Astrocyte of the hippocampus (primary cell): ENCODE results near the gene PRTN3.
"Not testable (repeated sequence)": the region's sequence is repeated elsewhere in the genome, so short reads cannot be mapped to it uniquely, and the experiment has no call there.

Experiments
- DNase-seq: peaks from one replicate; pipeline ENCODE4 v3.0.0; 2011; ENCODE audit warnings: low read depth, low spot score

The PRTN3 gene

DNA sequence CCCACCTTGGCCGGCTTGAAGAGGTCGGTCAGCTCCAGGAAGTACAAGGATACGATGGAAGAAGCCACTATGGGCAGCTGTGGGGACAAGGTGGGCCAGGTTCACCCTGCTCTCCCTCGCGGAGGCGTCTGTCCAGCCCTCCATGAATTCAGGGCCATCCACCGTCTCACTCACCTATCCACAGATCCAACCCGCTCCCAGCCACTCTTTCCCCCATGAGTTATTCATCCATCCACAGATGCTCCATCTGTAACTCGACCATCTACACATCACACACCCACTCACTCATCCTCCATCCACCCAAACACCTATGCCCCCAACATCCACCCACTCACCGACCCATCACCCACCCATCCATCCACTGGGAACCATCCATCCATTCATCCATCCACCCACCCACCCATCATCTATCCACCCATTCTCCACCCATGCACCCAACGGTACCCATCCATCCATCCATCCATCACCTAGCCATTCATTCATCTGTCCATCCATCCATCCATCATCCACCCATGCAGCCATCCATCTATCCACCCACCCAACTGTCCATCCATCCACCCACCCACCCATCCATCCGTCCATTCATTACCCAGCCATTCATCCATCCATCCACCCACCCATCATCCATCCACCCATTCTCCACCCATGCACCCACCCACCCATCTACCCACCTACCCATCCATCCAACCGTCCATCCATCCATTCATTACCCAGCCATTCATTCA, 24.9 kb upstream of the PRTN3 start:
- no peak for DNase-seq

DNA sequence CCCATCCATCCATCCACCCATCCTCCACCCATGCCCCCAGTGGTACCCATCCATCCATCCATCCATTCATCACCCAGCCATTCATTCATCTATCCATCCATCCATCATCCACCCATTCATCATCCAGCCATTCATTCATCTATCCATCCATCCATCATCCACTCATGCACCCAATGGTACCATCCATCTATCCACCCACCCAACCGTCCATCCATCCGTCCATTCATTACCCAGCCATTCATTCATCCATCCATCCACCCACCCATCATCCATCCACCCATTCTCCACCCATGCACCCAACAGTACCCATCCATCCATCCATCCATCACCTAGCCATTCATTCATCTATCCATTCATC, 24.3 kb upstream of the PRTN3 start:
- DNase-seq: no peak

DNA sequence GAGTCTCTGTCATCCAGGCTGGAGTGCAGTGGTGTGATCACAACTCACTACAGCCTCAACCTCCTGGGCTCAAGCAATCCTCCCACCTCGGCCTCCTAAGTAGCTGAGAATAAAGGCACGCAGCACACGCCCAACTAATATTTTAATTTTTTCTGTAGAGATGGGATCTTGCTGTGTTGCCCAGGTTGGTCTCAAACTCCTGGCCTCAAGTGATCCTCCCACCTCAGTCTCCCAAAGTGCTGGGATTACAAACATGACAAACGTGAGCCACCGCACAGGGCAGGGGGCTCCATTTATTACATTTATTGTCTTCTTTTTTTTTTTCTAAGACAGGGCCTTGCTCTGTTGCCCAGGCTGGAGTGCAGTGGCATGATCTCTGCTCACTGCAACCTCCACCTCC, 20.6 kb upstream of the PRTN3 start:
- DNase-seq: not testable (repeated sequence)

DNA sequence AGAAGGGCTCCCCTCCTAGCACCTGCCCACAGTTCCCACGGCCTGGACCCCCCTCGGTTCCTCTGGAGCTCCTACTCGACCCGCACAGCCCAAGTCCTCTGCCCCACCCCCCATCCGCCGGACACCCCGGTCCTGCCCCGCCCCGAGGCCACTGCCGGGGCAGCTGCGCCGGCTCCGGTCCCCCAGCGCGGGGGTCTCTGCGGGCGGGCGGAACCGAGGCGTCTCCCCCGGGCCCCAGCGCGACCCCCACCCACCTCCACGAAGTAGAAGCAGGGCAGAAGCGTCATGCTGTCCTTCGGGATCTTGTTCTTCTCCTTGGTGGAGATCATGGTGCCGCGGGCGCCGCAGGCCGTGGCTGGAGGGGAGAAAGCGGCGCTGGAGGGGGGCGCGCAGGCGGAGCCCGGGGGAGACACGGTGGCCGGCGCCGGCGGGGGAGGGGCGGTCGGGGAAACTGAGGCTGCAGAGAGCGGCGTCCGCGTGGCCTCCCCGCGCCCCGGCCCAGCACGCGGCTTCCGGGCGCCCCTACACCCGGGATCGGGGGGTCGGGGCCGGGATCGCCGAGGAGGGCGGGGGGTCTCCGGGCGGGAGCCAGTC, 19.5 kb upstream of the PRTN3 start:
- no peak for DNase-seq

DNA sequence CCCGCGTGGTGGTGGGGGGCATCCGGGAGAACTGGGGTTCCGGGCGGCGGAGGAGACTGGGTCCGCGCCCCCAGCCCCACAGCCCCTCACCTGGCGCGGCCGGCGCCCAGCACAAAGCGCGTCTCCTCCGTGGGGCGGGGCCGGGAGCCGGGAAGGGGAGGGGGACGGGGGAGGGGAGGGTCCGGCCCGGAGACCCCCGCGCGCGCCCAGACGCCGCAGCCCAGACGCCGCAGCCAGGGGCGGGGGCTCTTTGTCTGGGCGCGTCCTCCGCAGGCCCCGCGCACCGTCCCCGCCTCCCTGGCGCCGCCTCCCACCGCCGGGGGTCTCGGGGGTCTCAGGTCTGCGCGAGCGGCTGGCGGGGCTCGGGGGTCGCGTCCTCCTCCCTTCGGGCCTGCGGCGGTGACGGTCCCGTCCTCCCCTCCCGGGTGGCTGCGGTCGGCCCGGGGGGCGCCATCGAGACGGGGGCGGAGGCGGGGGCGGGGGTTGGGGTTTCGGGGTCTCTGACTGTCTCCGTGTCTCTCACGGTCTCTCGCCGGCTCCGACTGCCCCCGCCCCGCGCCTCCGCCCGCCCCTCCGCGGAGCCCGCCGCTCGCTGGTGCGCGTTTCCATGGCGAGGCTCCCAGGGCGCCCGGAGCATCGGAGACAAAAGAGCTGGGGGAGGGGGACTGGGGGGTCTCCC, 18.8 kb upstream of the PRTN3 start, which contains the start of gene PLPPR3:
PLPPR3 (minus strand) TSS at position 131 of the 679 bp plus-strand sequence. CDS start 396 bp downstream, outside the sequence.
- DNase-seq: no peak

DNA sequence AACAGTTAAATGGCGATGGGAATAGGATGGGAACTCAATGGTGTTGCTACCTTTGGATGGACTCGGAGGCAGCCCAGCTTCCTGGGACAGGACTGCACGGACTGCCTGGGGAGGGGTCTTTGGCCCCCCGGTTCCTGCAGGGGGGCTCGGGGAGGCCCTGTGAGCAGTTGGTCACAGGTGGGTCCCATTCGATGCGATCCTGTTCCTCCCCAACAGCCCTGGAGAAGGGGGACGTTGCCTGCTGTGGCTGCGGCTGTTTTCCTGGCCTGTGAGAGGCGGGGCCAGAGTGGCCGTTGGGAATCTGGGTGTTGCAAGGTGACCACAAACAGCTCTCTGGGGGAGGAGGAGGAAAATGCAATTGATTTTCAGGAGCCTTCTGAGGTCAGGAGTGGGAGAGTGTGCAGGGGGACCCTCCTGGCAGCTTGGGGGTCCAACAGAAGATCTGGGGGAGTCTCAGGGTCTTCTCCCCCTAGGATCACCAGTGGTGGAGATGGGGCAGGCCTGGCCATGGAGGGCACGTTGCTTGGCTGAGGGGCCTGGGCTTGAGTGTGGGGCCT, 17.2 kb upstream of the PRTN3 start:
- DNase-seq: no peak

DNA sequence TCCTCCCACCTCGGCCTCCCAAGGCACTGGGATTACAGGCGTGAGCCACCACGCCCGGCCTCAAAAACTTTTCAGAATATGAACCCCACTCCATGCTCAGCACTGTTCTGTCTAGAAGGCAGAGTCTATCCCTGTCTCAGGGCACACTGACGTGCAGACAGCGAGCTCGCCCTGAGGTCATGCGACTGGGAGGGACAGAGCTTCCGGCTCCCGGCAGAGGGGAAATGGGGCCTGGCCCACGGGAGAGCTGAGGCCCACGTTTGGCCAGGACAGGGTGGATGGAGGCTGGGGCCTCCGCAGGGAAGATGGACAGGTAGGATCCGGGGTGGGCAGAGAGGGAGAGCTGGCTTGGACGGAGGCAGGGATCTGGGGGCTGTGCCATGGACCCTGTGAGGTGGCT, 15.9 kb upstream of the PRTN3 start:
- DNase-seq: no peak

DNA sequence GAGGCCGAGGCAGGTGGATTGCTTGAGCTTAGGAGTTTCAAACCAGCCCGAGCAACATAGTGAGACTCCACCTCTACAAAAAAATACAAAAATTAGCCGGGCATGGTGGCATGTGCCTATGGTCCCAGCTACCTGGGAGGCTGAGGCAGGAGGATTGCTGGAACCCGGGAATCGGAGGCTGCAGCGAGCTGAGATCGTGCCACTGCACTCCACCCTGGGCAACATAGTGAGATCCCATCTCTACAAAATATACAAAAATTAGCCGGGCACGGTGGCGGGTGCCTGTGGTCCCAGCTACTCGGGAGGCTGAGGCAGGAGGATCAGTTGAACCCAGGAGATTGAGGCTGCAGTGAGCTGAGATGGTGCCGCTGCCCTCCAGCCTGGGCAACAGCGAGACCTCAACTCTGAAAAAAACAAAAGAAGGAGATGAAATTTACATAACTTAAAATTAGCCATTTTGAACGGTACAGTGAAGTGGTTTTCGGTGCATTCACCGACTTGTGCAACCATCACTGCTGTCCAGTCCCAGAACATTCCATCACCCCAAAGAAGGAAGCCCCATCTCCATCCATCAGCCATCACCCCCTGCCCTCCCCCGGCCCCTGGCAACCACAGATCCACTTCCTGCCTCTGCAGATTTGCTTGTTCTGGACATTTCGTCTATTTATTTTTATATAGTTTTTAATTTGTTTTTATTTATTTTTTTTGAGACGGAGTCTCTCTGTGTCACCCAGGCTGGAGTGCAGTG, 14.7 kb upstream of the PRTN3 start:
- DNase-seq: no peak

DNA sequence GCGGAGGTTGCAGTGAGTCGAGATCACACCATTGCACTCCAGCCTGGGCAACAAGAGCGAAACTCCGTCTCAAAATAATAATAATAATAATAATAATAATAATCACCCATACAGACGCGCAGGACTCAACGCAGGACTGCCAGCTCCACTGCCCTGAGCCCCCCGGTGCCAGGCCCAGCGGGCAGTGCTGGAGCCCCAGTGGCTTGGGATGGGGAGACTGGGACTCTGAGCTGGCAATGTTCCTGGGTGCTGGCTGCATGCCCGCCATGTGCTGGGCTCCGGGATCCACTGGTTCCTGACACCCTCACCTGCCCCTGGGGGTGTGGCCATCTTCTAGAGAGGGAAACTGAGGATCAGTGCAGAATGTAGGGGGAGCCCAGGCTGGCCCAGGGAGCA, 13.5 kb upstream of the PRTN3 start:
- DNase-seq: no peak

DNA sequence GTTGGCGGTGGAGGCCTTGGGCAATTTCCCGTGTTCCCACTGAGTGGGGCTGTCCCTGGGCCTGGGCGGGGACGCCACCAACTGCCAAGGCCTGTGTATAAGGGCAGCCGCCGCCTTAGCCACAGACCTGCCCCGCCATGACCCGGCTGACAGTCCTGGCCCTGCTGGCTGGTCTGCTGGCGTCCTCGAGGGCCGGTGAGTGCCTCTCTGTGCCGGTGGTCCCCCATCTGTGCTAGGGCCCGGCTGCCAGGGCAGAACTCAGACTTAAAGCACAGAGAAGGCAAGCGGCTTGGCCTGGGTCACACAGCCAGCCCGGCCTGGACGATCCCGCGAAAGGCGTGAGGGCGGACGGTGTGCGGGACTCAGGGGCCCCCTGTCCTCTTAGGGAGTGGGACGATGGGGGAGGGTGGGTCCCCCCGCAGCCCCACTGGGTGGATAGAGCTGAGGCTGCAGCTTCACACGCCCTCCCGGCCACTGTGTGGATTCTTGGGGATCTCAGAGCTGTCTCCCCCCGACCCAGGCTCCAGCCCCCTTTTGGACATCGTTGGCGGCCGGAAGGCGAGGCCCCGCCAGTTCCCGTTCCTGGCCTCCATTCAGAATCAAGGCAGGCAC, 13.0 kb upstream of the PRTN3 start, which contains the start of gene AZU1:
AZU1 (plus strand) TSS at position 128 of the 612 bp plus-strand sequence; CDS start at position 138, 10 bp downstream.
- DNase-seq: no peak

DNA sequence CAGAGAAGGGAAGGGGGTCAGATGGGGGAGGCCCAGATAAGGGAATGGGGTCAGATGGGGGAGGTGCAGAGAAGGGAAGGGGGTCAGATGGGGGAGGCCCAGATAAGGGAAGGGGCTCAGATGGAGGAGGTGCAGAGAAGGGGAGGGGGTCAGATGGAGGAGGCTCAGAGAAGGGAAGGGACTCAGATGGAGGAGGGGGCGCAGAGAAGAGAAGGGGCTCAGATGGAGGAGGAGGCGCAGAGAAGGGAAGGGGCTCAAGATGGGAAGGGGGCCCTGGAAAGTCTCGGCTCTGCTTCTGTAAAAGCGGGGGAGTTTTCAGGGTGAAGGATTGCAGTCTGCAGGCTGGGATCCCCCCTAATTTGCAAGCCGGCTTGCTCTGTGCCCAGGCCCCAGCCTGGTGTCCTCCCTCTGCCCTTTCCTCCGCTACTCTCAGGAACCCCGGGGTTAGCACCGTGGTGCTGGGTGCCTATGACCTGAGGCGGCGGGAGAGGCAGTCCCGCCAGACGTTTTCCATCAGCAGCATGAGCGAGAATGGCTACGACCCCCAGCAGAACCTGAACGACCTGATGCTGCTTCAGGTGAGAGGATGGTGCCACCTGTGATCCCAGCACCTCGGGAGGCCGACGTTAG, 11.6 kb upstream of the PRTN3 start:
- no peak for DNase-seq

DNA sequence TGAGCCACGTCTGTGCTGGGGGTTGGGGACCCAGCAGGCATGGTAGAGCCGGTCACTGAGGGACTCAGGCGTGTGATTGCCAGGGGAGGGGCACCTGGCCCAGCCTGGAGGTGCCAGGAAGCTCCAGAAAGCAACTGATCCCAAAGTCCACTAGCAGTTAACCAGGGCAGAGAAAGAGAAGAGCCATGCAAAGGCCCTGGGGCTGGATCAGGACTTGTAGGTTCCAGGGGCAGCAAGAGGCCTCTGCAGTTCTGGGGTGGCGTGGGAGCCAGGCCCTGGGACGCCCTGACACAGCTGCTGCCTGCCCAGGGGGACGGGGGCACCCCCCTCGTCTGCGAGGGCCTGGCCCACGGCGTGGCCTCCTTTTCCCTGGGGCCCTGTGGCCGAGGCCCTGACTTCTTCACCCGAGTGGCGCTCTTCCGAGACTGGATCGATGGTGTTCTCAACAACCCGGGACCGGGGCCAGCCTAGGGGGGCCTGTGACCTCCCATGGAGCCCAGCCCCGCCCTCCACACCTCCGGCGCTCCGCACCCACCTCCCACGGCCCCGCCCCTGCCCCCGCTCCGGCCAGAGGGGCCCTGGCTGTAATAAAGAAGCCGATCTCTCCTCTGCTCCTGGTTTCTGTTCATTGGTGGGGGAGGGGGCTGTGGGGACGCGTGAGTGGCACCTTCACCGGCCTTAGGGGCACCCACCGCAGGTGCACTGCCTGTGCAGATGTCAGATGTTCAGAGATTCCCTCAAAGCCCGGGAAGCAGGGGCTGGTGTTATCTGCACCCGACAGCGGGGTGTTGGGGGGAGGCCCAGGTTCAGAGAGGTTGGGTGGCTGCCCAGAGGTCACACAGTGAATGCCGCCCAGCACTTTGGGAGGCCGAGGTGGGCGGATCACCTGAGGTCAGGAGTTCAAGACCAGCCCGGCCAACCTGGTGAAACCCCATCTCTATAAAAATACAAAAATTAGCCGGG, 9.1 kb upstream of the PRTN3 start:
- no peak for DNase-seq

DNA sequence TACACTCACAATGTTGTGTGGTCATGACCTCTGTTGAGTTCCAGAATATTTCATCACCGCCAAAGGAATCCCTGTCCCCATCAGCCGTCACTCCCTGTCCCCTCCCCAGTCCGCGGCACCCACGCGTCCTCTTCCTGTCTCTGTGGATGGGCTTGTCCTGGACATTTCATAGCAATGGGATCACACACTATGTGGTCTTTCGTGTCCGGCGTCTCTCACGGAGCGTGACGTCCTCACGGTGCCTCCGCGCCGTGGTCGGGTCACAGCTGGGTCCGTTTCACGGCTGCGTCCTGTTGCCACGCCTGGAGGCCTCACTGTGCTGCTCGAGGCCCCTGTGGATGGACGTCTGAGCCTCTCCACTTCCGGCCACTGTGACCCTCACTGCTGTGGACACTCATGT, 6.6 kb upstream of the PRTN3 start:
- DNase-seq: no peak

DNA sequence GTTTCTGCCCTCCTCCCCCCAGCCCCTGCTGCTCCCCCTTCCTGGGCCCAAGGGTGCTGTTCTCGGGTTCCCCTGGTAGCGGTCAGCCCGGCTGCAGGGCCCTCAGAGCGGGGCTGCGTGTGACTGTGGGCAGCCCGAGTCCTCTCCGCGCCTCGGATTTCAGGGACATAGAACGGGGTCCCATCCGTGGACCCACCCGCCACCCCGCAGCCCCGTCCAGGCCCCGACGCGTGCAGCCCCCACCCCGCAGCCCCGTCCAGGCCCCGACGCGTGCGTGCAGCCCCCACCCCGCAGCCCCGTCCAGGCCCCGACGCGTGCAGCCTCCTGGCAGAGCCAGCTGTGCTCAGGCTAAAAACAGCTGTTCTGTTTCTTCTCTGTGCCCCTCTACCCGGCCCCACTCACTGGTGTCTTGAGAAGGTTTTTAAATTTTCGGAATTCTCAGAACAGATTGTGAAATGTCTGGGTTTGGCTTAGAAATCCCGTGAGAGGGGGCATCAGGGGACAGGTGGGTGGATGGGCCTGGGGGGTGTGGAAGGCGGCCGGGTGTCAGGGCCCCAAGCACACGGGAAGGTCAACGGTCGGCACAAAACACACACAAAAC, 5.5 kb upstream of the PRTN3 start:
- DNase-seq: no peak

DNA sequence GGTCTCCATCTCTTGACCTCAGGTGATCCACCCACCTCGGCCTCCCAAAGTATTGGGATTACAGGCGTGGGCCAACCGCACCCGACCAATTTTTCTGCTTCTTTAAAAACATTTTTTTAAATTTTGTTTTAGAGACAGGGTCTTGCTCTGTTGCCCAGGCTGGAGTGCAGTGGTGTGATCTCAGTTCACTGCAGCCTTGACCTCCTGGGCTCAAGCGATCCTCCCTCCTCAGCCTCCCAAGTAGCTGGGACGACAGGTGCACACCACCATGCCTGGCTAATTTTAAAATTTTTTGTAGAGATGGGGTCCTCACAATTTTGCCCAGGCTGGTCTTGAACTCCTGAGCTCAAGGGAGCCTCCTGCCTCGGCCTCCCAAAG, 2.0 kb downstream of the PRTN3 start:
- DNase-seq: not testable (repeated sequence)

DNA sequence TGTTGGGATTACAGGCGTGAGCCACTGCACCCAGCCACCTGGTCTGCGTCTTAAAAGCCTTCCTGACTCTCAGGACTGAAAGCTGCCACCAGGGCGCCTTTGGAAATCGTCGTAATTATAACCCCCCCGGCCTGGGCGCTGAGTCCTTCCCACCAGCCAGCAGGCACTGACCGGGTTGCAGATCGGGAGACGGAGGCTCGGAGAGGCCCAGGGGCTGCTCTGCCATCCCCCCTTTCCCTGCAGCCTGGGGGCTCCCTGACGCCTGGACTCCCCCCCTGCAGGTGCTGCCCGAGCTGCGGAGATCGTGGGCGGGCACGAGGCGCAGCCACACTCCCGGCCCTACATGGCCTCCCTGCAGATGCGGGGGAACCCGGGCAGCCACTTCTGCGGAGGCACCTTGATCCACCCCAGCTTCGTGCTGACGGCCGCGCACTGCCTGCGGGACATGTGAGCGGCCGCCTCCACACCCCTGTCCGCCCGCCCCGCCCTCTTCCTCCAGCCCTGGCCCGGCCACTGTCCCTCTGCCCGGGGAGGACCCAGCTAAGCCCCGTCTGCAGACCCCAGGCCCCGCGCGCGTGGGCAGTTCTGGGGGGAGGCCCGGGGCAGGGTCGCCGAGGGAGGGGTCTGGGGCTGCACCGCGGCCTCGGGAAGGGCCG, 2.5 kb downstream of the PRTN3 start:
- no peak for DNase-seq

DNA sequence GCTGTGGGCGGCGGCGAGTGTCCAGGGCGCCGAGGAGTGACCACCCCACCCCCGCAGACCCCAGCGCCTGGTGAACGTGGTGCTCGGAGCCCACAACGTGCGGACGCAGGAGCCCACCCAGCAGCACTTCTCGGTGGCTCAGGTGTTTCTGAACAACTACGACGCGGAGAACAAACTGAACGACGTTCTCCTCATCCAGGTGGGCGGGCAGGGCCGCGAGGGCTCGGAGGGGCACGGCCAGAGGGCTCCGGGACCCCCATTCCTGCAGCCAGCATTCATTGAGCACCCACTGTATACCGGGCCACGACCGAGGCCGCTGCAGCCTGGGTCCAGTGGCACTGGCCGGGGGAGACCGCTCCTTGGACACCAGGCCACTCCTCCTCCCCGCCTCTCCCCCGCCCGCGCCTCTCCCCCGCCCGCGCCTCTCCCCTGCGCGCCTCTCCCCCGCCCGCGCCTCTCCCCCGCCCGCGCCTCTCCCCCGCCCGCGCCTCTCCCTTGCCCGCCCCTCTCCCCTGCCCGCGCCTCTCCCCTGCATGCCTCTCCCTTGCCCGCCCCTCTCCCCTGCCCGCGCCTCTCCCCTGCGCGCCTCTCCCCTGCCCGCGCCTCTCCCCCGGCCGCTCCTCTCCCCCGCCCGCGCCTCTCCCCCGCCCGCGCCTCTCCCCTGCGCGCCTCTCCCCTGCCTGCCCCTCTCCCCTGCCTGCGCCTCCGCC, 3.2 kb downstream of the PRTN3 start:
- no peak for DNase-seq

DNA sequence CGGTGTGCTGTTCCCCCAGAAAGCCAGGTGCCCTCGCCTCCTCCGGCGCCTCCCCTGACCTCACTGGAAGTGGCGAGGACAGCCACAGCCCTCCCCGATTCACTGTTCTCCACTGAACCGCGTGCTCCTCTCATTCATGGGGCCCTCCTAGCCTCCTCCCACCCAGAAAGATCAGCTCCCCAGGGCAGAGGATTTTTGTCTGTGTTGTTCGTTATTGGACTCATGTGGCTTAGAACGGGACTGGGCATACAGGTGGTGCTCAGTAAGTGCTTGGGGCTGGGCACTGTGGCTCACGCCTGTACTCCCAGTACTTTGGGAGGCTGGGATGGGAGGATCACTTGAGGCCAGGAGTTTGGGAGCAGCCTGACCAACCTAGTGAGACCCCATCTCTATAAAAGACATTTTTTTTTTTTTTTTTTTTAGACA, 3.8 kb downstream of the PRTN3 start:
- DNase-seq: no peak
